GM12878 (cell line): Measurements from ENCODE around the gene NHERF1. TPM values are rescaled to one million over a fixed set of nuclear protein-coding genes. Genes with fewer than 3 reads are reported as not detected.

ENCODE experiments used
- ATAC-seq: fragments of 200-7000 bp; cut with Tn5 transposase; 3 replicates; pipeline ENCODE4 v1.9.1; 2020; ENCODE audit warnings: mild to moderate bottlenecking, moderate library complexity
- BruUV-seq: library from RNA; stranded (reverse); fragments of 400-500 nt; replicated peaks from 2 replicates; lab custom pipeline; 2021; lab: Mats Ljungman, UMichigan
- CTCF ChIA-PET: fragments of 300-600 bp; sonication (Branson Sonifier 250); formaldehyde crosslinking; extraction: SDS; loops from one replicate; lab custom pipeline; 2021; ENCODE audit warnings: inconsistent platforms; lab: Yijun Ruan, JAX
- POLR2A ChIA-PET: fragments of 350-600 bp; formaldehyde crosslinking; extraction: SDS; loops from one replicate; lab custom pipeline; 2021; ENCODE audit warnings: inconsistent platforms; lab: Charles Lee
- RAD21 ChIA-PET: fragments of 300-600 bp; sonication (Branson Sonifier 250); formaldehyde crosslinking; loops from one replicate; lab custom pipeline; 2023; ENCODE audit warnings: antibody characterized with exemption; ENCODE audit not compliant: unreplicated experiment; lab: Charles Lee
- SMC1A ChIA-PET: fragments of 300-600 bp; sonication (Branson Sonifier 250); formaldehyde crosslinking; loops from one replicate; lab custom pipeline; 2023; ENCODE audit not compliant: unreplicated experiment, uncharacterized antibody; lab: Charles Lee
- DNase-seq: peaks from one replicate; pipeline ENCODE4 v3.0.0-alpha.2; 2011; ENCODE audit warnings: low read depth, low spot score
- FAIRE-seq: peaks from 3 replicates; lab custom pipeline; 2011; peaks lifted over from hg19 to GRCh38; lab: Jason Lieb, UNC
- H2AFZ ChIP-seq: 2 replicates; pipeline ENCODE4 v1.6.0; 2011; ENCODE audit warnings: low read depth, low read length, control low read depth; ENCODE audit not compliant: control insufficient read depth
- H3K27ac ChIP-seq: 2 replicates; pipeline ENCODE4 v1.5.1; 2011; ENCODE audit warnings: control low read depth; ENCODE audit not compliant: control insufficient read depth, insufficient read depth
- H3K27me3 ChIP-seq, 2 experiments: replicated peaks in 1 of 2; 2 replicates each; pipeline versions ENCODE4 v1.6.0 to v1.6.1; 2011; ENCODE audit warnings: low read length in 1 of 2; ENCODE audit not compliant: control insufficient read depth in 2 of 2, insufficient read depth in 2 of 2
- H3K36me3 ChIP-seq, 2 experiments: 2 replicates each; pipeline ENCODE4 v1.5.1; 2011; ENCODE audit warnings: low read length in 1 of 2; ENCODE audit not compliant: control insufficient read depth in 2 of 2, insufficient read depth in 2 of 2
- H3K4me1 ChIP-seq: 2 replicates; pipeline ENCODE4 v1.6.1; 2011; ENCODE audit warnings: mild to moderate bottlenecking, low read length, moderate library complexity, mixed read lengths; ENCODE audit not compliant: control insufficient read depth, insufficient read depth
- H3K4me2 ChIP-seq: 2 replicates; pipeline ENCODE4 v1.6.0; 2011; ENCODE audit warnings: control low read depth; ENCODE audit not compliant: control insufficient read depth, insufficient read depth
- H3K4me3 ChIP-seq: fragments of 200-600 bp; sonication (generic); 2 replicates; pipeline ENCODE4 v1.5.1; 2016
- H3K79me2 ChIP-seq: 2 replicates; pipeline ENCODE4 v1.6.0; 2011; ENCODE audit warnings: low read length; ENCODE audit not compliant: control insufficient read depth, insufficient read depth
- H3K9ac ChIP-seq: 2 replicates; pipeline ENCODE4 v1.8.0; 2011; ENCODE audit warnings: low read length, control low read depth, mixed read lengths; ENCODE audit not compliant: control insufficient read depth, insufficient read depth
- H3K9me3 ChIP-seq: replicated peaks from 3 replicates; pipeline ENCODE4 v1.5.1; 2011; ENCODE audit warnings: mild to moderate bottlenecking, low read length; ENCODE audit not compliant: control insufficient read depth, insufficient read depth
- H4K20me1 ChIP-seq: 2 replicates; pipeline ENCODE4 v1.6.0; 2011; ENCODE audit not compliant: control insufficient read depth, insufficient read depth
- ASH2L ChIP-seq: fragments of 300-600, 200-600 bp; sonication (generic); IDR thresholded peaks from 2 replicates; pipeline ENCODE4 v1.6.1; 2017; ENCODE audit warnings: low read depth, mild to moderate bottlenecking, borderline replicate concordance
- BRCA1 ChIP-seq: IDR thresholded peaks from 2 replicates; pipeline ENCODE4 v1.6.1; 2011; ENCODE audit warnings: low read depth, low read length, improper control_type of control experiment
- CHD1 ChIP-seq: IDR thresholded peaks from 2 replicates; pipeline ENCODE4 v1.6.1; 2012; ENCODE audit warnings: low read depth, low read length, improper control_type of control experiment
- HSF1 ChIP-seq: fragments of 150-350 bp; IDR thresholded peaks from 2 replicates; pipeline ENCODE4 v1.6.1; 2014; ENCODE audit warnings: mild to moderate bottlenecking, low read depth, low read length
- IKZF1 ChIP-seq: fragments of 450-650 bp; conservative IDR thresholded peaks from 2 replicates; pipeline ENCODE4 v1.6.1; 2017; ENCODE audit warnings: antibody characterized with exemption, mild to moderate bottlenecking
- KAT2A ChIP-seq: conservative IDR thresholded peaks from 2 replicates; pipeline ENCODE4 v1.6.1; 2011; ENCODE audit warnings: low read depth, low read length; ENCODE audit not compliant: control insufficient read depth
- NFIC ChIP-seq: IDR thresholded peaks from 2 replicates; pipeline ENCODE4 v1.6.1; 2012; ENCODE audit warnings: low read depth, mild to moderate bottlenecking, inconsistent platforms, low read length, moderate library complexity
- POLR2AphosphoS5 ChIP-seq: IDR thresholded peaks from 2 replicates; pipeline ENCODE4 v1.6.1; 2011; ENCODE audit warnings: mild to moderate bottlenecking, low read length, inconsistent platforms
- POU2F2 ChIP-seq: IDR thresholded peaks from 3 replicates; pipeline ENCODE4 v1.6.1; 2011; ENCODE audit warnings: low read depth, mild to moderate bottlenecking, low read length, borderline replicate concordance
- RFX5 ChIP-seq: IDR thresholded peaks from 2 replicates; pipeline ENCODE4 v1.6.1; 2011; ENCODE audit warnings: low read depth, low read length, improper control_type of control experiment
- ZBED1 ChIP-seq: IDR thresholded peaks from 2 replicates; pipeline ENCODE4 v1.6.1; 2016; ENCODE audit warnings: borderline replicate concordance
- ZNF622 ChIP-seq: fragments of 450-650 bp; IDR thresholded peaks from 2 replicates; pipeline ENCODE4 v1.6.1; 2017; ENCODE audit warnings: mild to moderate bottlenecking, inconsistent platforms
- WGBS: methylation state at CpG from one replicate; pipeline ENCODE4 v1.1.6; 2016; ENCODE audit warnings: low lambda C conversion rate; ENCODE audit not compliant: insufficient replicate concordance, insufficient coverage; ENCODE audit errors: missing lambda C conversion rate; 5-methylcytosine and 5-hydroxymethylcytosine counted together
- in situ Hi-C: fragments of 300-500 bp; cut with MboI; formaldehyde crosslinking; loops from 9 replicates; pipeline ENCODE4 v1.14.3; 2018; ENCODE audit warnings: mixed read lengths
- intact Hi-C: fragments of 100-400 bp; cut with micrococcal nuclease; formaldehyde crosslinking; loops from one replicate; pipeline ENCODE4 v1.14.2; 2022; ENCODE audit not compliant: unreplicated experiment
- polyA plus RNA-seq, 11 experiments: library from polyadenylated mRNA; depleted of rRNA in 4 of 11; unstranded in 6 of 11; stranded (reverse) in 5 of 11; fragments of >200 nt; fragmentation: Nextera tagmentation in 4 of 11; fragmentation: Illumina TruSeq in 1 of 11; extraction: Ambion mirVana in 4 of 11; extraction: Trizol in 1 of 11; gene quantifications; 1 replicate in 1 of 11; 2 replicates in 10 of 11; pipeline versions ENCODE4 v1.2.1 to v1.2.3, GENCODE V29; 2011 to 2016; ENCODE audit warnings: inconsistent platforms in 2 of 11, missing spikeins in 2 of 11, low read depth in 1 of 11
- total RNA-seq, 4 experiments: library from RNA; depleted of rRNA in 3 of 4; stranded (reverse); fragments of >200 nt in 3 of 4; fragmentation: Illumina TruSeq in 1 of 4; extraction: Trizol in 1 of 4; gene quantifications; 2 replicates each; pipeline versions ENCODE4 v1.2.1 to v1.2.3, GENCODE V29; 2013 to 2021

The NHERF1 gene
- total and polyA plus RNA-seq, 10 of the 15 experiments (the other 5 are each of a cell fraction or from before 2014, with no cell fraction given) = 13.4 to 61.6 (median 39.0) TPM

- Histone ChIP-seq H3K4me3 (no peak overlapping the region), H4K20me1 (no peaks in the 10 kb centered on the region), H3K9ac (no peak overlapping the region), H3K4me2 (peak overlapping the region; percentile 30; the same call in 1 of the 2 replicates), H2AFZ (no peak overlapping the region), H3K79me2 (peaks cover 33% of the 10 kb centered on the region), H3K4me1 (peaks cover 3% of the 10 kb centered on the region), H3K27ac (no peak overlapping the region), H3K27me3 (no peaks in the 10 kb centered on the region), H3K36me3 (no peaks in the 10 kb centered on the region; a peak in 1 of 4 replicates), H3K9me3 (no peaks in the 10 kb centered on the region)
- RAD21 ChIA-PET = interaction anchor here (1.0 to 1.7 kb wide), 2 partner anchors 39 to 95 kb away, joined by 3 to 5 read pairs; no protein-coding TSS in a partner anchor
- no TSS peak for BruUV-seq
- intact Hi-C loops (no loop called here), in situ Hi-C loops (no loop called here)
- CTCF ChIA-PET = interaction anchor here (0.9 to 4.0 kb wide), 5 partner anchors 7 to 29 kb away, joined by 4 to 26 read pairs (median 5); no protein-coding TSS in a partner anchor
- 99% methylated on average over 7 of the region's 7 CpGs for WGBS
- FAIRE-seq (no peak), ATAC-seq (no peak), DNase-seq (no peak)
- POLR2A ChIA-PET = interaction anchor here (0.7 to 3.9 kb wide), 2 partner anchors 16 to 106 kb away, joined by 3 to 17 read pairs; partner anchors contain the start of gene RAB37
- TF ChIP-seq HSF1 = no peak
- no peak for TF ChIP-seq RFX5
- TF ChIP-seq NFIC = no peak
- no peak for TF ChIP-seq KAT2A
- no peak for TF ChIP-seq ASH2L
- no peak for TF ChIP-seq ZBED1
- TF ChIP-seq BRCA1 = no peak
- TF ChIP-seq POLR2AphosphoS5 = no peak
- TF ChIP-seq CHD1 = no peak
- no peak for TF ChIP-seq IKZF1
- no peak for TF ChIP-seq ZNF622
- TF ChIP-seq POU2F2 = no peak
- SMC1A ChIA-PET = interaction anchor here (0.7 to 1.4 kb wide), 2 partner anchors 15 to 18 kb away, joined by 3 to 6 read pairs; no protein-coding TSS in a partner anchor
These were observed 4.5 kb downstream of the NHERF1 start for GRCh38 chr17:74752822-74753401.
